GM23338 (cell line): ENCODE data around the gene PIK3C2A. TPM values are rescaled to one million over a fixed set of nuclear protein-coding genes. Genes with fewer than 3 reads are reported as not detected.
A peak's percentile ranks its signal among the peaks of the same experiment; 100 is the strongest.

Experiments used
- ATAC-seq: fragments of 200-7000 bp; cut with Tn5 transposase; 3 replicates; pipeline ENCODE4 v1.9.1; 2020
- DNase-seq: peaks from one replicate; pipeline ENCODE4 v3.0.0-alpha.2; 2015; ENCODE audit warnings: low spot score
- H2AFZ ChIP-seq: fragments of 200-600 bp; sonication (generic); 2 replicates; pipeline ENCODE4 v1.8.0; 2016; ENCODE audit warnings: antibody characterized with exemption, mild to moderate bottlenecking, moderate library complexity
- H3F3A ChIP-seq: fragments of 200-600 bp; sonication (generic); replicated peaks from 2 replicates; pipeline ENCODE4 v1.8.0; 2017; ENCODE audit warnings: antibody characterized with exemption, mixed run types, low read depth
- H3K27ac ChIP-seq: fragments of 200-600 bp; sonication (generic); 2 replicates; pipeline ENCODE4 v1.6.1; 2016; ENCODE audit warnings: low read depth
- H3K27me3 ChIP-seq: fragments of 200-600 bp; sonication (generic); 2 replicates; pipeline ENCODE4 v1.8.0; 2016; ENCODE audit warnings: mild to moderate bottlenecking, mixed run types, moderate library complexity; ENCODE audit not compliant: insufficient read depth
- H3K36me3 ChIP-seq: fragments of 200-600 bp; sonication (generic); 2 replicates; pipeline ENCODE4 v1.8.0; 2016; ENCODE audit warnings: mild to moderate bottlenecking; ENCODE audit not compliant: insufficient read depth
- H3K4me1 ChIP-seq: fragments of 200-600 bp; sonication (generic); 2 replicates; pipeline ENCODE4 v1.8.0; 2016; ENCODE audit warnings: mild to moderate bottlenecking, moderate library complexity; ENCODE audit not compliant: insufficient read depth
- H3K4me2 ChIP-seq: fragments of 200-600 bp; sonication (generic); 2 replicates; pipeline ENCODE4 v1.7.1; 2017; ENCODE audit warnings: mixed run types
- H3K4me3 ChIP-seq: fragments of 200-600 bp; sonication (generic); 2 replicates; pipeline ENCODE4 v1.6.1; 2016; ENCODE audit warnings: mixed run types
- H3K79me2 ChIP-seq: fragments of 200-600 bp; sonication (generic); replicated peaks from 2 replicates; pipeline ENCODE4 v1.8.0; 2017; ENCODE audit warnings: mild to moderate bottlenecking; ENCODE audit not compliant: insufficient read depth
- H3K9me2 ChIP-seq: fragments of 200-600 bp; sonication (generic); 2 replicates; pipeline ENCODE4 v1.8.0; 2017; ENCODE audit not compliant: insufficient read depth
- H4K20me1 ChIP-seq: fragments of 200-600 bp; sonication (generic); replicated peaks from 2 replicates; pipeline ENCODE4 v1.8.0; 2017; ENCODE audit warnings: mild to moderate bottlenecking; ENCODE audit not compliant: insufficient read depth
- H3K27ac Mint-ChIP-seq: 2 replicates; pipeline ENCODE4 v1.8.0; 2020; ENCODE audit warnings: inconsistent platforms, mild to moderate bottlenecking, moderate library complexity, mixed read lengths
- H3K27me3 Mint-ChIP-seq: 3 replicates; pipeline ENCODE4 v1.8.0; 2022; ENCODE audit warnings: low read depth, mild to moderate bottlenecking, moderate library complexity, mixed read lengths, inconsistent platforms; ENCODE audit not compliant: insufficient read depth, poor library complexity
- H3K36me3 Mint-ChIP-seq: 3 replicates; pipeline ENCODE4 v1.8.0; 2021; ENCODE audit warnings: low read depth, mild to moderate bottlenecking, inconsistent platforms, moderate library complexity, mixed read lengths
- H3K4me1 Mint-ChIP-seq: 3 replicates; pipeline ENCODE4 v1.8.0; 2020; ENCODE audit warnings: mild to moderate bottlenecking, inconsistent platforms, mixed read lengths
- H3K4me3 Mint-ChIP-seq: 3 replicates; pipeline ENCODE4 v1.8.0; 2021; ENCODE audit warnings: moderate library complexity, mild to moderate bottlenecking, inconsistent platforms, mixed read lengths
- H3K9me3 Mint-ChIP-seq: 3 replicates; pipeline ENCODE4 v1.8.0; 2020; ENCODE audit warnings: moderate library complexity, mild to moderate bottlenecking, inconsistent platforms, mixed read lengths
- CREB1 ChIP-seq: fragments of 250-450 bp; sonication (Bioruptor Pico); IDR thresholded peaks from 2 replicates; pipeline ENCODE4 v1.5.0; 2020; ENCODE audit warnings: low read depth, mild to moderate bottlenecking, moderate library complexity
- ETS1 ChIP-seq: IDR thresholded peaks from 2 replicates; pipeline ENCODE4 v1.6.1; 2016; ENCODE audit warnings: antibody characterized with exemption
- EZH2 ChIP-seq: fragments of 200-600 bp; sonication (generic); IDR thresholded peaks from one replicate; pipeline ENCODE4 v1.8.0; 2017; ENCODE audit warnings: antibody characterized with exemption, mild to moderate bottlenecking, low read depth; ENCODE audit not compliant: unreplicated experiment
- EZH2phosphoT487 ChIP-seq: fragments of 200-600 bp; sonication (generic); IDR thresholded peaks from one replicate; pipeline ENCODE4 v1.8.1; 2018; ENCODE audit warnings: antibody characterized with exemption; ENCODE audit not compliant: unreplicated experiment
- JUNB ChIP-seq: IDR thresholded peaks from one replicate; pipeline ENCODE4 v1.6.1; 2016; ENCODE audit warnings: antibody characterized with exemption; ENCODE audit not compliant: unreplicated experiment
- NANOG ChIP-seq: IDR thresholded peaks from 2 replicates; pipeline ENCODE4 v1.6.1; 2016; ENCODE audit warnings: antibody characterized with exemption, borderline replicate concordance
- POLR2AphosphoS5 ChIP-seq: IDR thresholded peaks from 2 replicates; pipeline ENCODE4 v1.6.1; 2016; ENCODE audit warnings: antibody characterized with exemption, low read depth
- REST ChIP-seq: IDR thresholded peaks from one replicate; pipeline ENCODE4 v1.6.1; 2018; ENCODE audit warnings: antibody characterized with exemption; ENCODE audit not compliant: unreplicated experiment
- STAT1 ChIP-seq: IDR thresholded peaks from one replicate; pipeline ENCODE4 v1.6.1; 2016; ENCODE audit warnings: antibody characterized with exemption; ENCODE audit not compliant: unreplicated experiment
- ZNF331 ChIP-seq: fragments of 250-450 bp; sonication (Bioruptor Pico); IDR thresholded peaks from 2 replicates; pipeline ENCODE4 v1.5.0; 2020; ENCODE audit warnings: low read depth, mild to moderate bottlenecking, moderate library complexity
- polyA plus RNA-seq: library from polyadenylated mRNA; unstranded; fragments of >200 nt; fragmentation: Nextera tagmentation; extraction: Ambion mirVana; gene quantifications from 2 replicates; pipeline ENCODE4 v1.2.1, GENCODE V29; 2016
- total RNA-seq: library from RNA; depleted of rRNA; stranded (reverse); fragments of >200 nt; shearing (Covaris generic); gene quantifications from 2 replicates; pipeline ENCODE4 v1.2.3, GENCODE V29; 2014

PIK3C2A gene
- total and polyA plus RNA-seq, 2 experiments from 2014 or later, result 45.8 to 123 TPM

GRCh38 chr11:17184882-17185587, 22.8 kb downstream of the PIK3C2A start (continued):
- TF ChIP-seq JUNB, result no peak
- TF ChIP-seq STAT1, result no peak
- TF ChIP-seq POLR2AphosphoS5, result no peak
- no peak for TF ChIP-seq ETS1
- no peak for TF ChIP-seq ZNF331
- TF ChIP-seq NANOG, result no peak
- TF ChIP-seq EZH2, result no peak

GRCh38 chr11:17183836-17184235, 23.9 kb downstream of the PIK3C2A start:
- no peak for ATAC-seq
- Mint-ChIP-seq H3K27me3 (no peaks in the 10 kb centered on the region), H3K36me3 (peaks cover 10% of the 10 kb centered on the region; the same call in 1 of the 3 replicates), H3K4me1 (peaks cover 16% of the 10 kb centered on the region), H3K9me3 (no peaks in the 10 kb centered on the region; the same call in 1 of the 3 replicates), H3K4me3 (no peak overlapping the region), H3K27ac (no peak overlapping the region)
- Histone ChIP-seq H3F3A (no peaks in the 10 kb centered on the region), H3K27me3 (no peaks in the 10 kb centered on the region), H3K9me2 (no peaks in the 10 kb centered on the region), H3K27ac (0 out of 2 replicates have a peak overlapping the region, but pooled peaks have one; percentile 24), H3K4me1 (peaks cover 8% of the 10 kb centered on the region; the same call in 1 of the 2 replicates), H3K4me2 (no peak overlapping the region), H3K36me3 (no peaks in the 10 kb centered on the region), H3K79me2 (peaks cover 98% of the 10 kb centered on the region), H4K20me1 (peaks cover 60% of the 10 kb centered on the region), H3K4me3 (no peak overlapping the region), H2AFZ (no peak overlapping the region)
- no peak for TF ChIP-seq ZNF331
- TF ChIP-seq NANOG, result no peak
- TF ChIP-seq STAT1, result no peak
- no peak for TF ChIP-seq REST
- TF ChIP-seq EZH2phosphoT487, result no peak
- TF ChIP-seq CREB1, result no peak
- no peak for TF ChIP-seq JUNB
- TF ChIP-seq EZH2, result no peak
- no peak for DNase-seq
